ENCODE data around the gene NTMT1.
A peak's percentile ranks its signal among the peaks of the same experiment; 100 is the strongest.

- no peak for TF ChIP-seq MYC (IDR thresholded peaks at IDR 0.05; ENCODE audit: low read depth, low read length)
- TF ChIP-seq CTCF (IDR thresholded peaks at IDR 0.05; ENCODE audit: low read depth, low read length): peak; percentile 26
- TF ChIP-seq POLR2A (IDR thresholded peaks at IDR 0.05; ENCODE audit: extremely low read depth, insufficient read length): no peak
- no peak; the same call in none of the 2 replicates for TF ChIP-seq MAX (IDR thresholded peaks at IDR 0.05; ENCODE audit: low read depth, low read length)
Measured at GRCh38 chr9:129619787-129620668, 5.9 kb upstream of the NTMT1 start.
